SK-N-SH treated with all-trans-retinoic acid at 6 μM for 48 hours (cell line): ENCODE measurements around the gene SERP2.

Experiments
- ATAC-seq: fragments of 200-7000 bp; cut with Tn5 transposase; 3 replicates; pipeline ENCODE4 v1.9.1; 2020; ENCODE audit warnings: mild to moderate bottlenecking, moderate library complexity
- BACH2 ChIP-seq: fragments of 250-450 bp; sonication (Bioruptor Pico); IDR thresholded peaks from 2 replicates; pipeline ENCODE4 v1.9.0; 2021; ENCODE audit warnings: mild to moderate bottlenecking, borderline replicate concordance
- CSDC2 ChIP-seq: fragments of 250-450 bp; sonication (Bioruptor Pico); IDR thresholded peaks from 2 replicates; pipeline ENCODE4 v1.5.0; 2020; ENCODE audit warnings: mild to moderate bottlenecking, moderate library complexity
- CSRNP3 ChIP-seq: fragments of 250-450 bp; sonication (Bioruptor Pico); IDR thresholded peaks from 2 replicates; pipeline ENCODE4 v1.5.1; 2021; ENCODE audit warnings: mild to moderate bottlenecking, moderate library complexity
- GLIS3 ChIP-seq: fragments of 250-450 bp; sonication (Bioruptor Pico); IDR thresholded peaks from 2 replicates; pipeline ENCODE4 v1.5.0; 2020; ENCODE audit warnings: mild to moderate bottlenecking, moderate library complexity
- ISL1 ChIP-seq: fragments of 250-450 bp; sonication (Bioruptor Pico); IDR thresholded peaks from 2 replicates; pipeline ENCODE4 v2.1.2; 2022; ENCODE audit warnings: mild to moderate bottlenecking, moderate library complexity
- OSR1 ChIP-seq: fragments of 250-450 bp; sonication (Bioruptor Pico); IDR thresholded peaks from 2 replicates; pipeline ENCODE4 v1.8.0; 2022; ENCODE audit warnings: moderate library complexity, mild to moderate bottlenecking, inconsistent platforms
- PATZ1 ChIP-seq: fragments of 250-450 bp; sonication (Bioruptor Pico); IDR thresholded peaks from 2 replicates; pipeline ENCODE4 v1.8.0; 2020; ENCODE audit warnings: mild to moderate bottlenecking, moderate library complexity, borderline replicate concordance
- PPARA ChIP-seq: fragments of 250-450 bp; sonication (Bioruptor Pico); IDR thresholded peaks from 2 replicates; pipeline ENCODE4 v1.5.0; 2020; ENCODE audit warnings: mild to moderate bottlenecking, borderline replicate concordance
- RARB ChIP-seq: fragments of 250-450 bp; sonication (Bioruptor Pico); IDR thresholded peaks from 2 replicates; pipeline ENCODE4 v1.8.0; 2021; ENCODE audit warnings: mild to moderate bottlenecking, moderate library complexity
- TCF4 ChIP-seq: fragments of 250-450 bp; sonication (Bioruptor Pico); IDR thresholded peaks from 2 replicates; pipeline ENCODE4 v1.8.0; 2021; ENCODE audit warnings: mild to moderate bottlenecking, moderate library complexity, borderline replicate concordance
- TSHZ2 ChIP-seq: fragments of 250-450 bp; sonication (Bioruptor Pico); IDR thresholded peaks from 2 replicates; pipeline ENCODE4 v1.5.0; 2020; ENCODE audit warnings: mild to moderate bottlenecking, moderate library complexity
- ZC3H10 ChIP-seq: fragments of 250-450 bp; sonication (Bioruptor Pico); IDR thresholded peaks from 2 replicates; pipeline ENCODE4 v1.5.1; 2021; ENCODE audit warnings: mild to moderate bottlenecking, moderate library complexity
- ZFP3 ChIP-seq: fragments of 250-450 bp; sonication (Bioruptor Pico); IDR thresholded peaks from 2 replicates; pipeline ENCODE4 v1.5.0; 2020; ENCODE audit warnings: mild to moderate bottlenecking, moderate library complexity
- ZFP30 ChIP-seq: fragments of 450-650 bp; formaldehyde crosslinking; IDR thresholded peaks from 2 replicates; pipeline ENCODE4 v1.5.0; 2022; ENCODE audit warnings: mild to moderate bottlenecking, moderate library complexity
- ZNF565 ChIP-seq: fragments of 450-650 bp; formaldehyde crosslinking; conservative IDR thresholded peaks from 2 replicates; pipeline ENCODE4 v1.5.0; 2020; ENCODE audit warnings: low read depth, mild to moderate bottlenecking, moderate library complexity
- ZNF8 ChIP-seq: fragments of 450-650 bp; formaldehyde crosslinking; IDR thresholded peaks from 2 replicates; pipeline ENCODE4 v1.5.0; 2020; ENCODE audit warnings: mild to moderate bottlenecking, moderate library complexity
- TF ChIP-seq, protein P1 (sequence below): fragments of 250-450 bp; sonication (Bioruptor Pico); IDR thresholded peaks from 2 replicates; pipeline ENCODE4 v1.5.1; 2020; ENCODE audit warnings: low read depth, mild to moderate bottlenecking, moderate library complexity

Gene SERP2

GRCh38 chr13:44329909-44330545, 43.6 kb upstream of the SERP2 start:
- no peak for ATAC-seq
- TF ChIP-seq ZC3H10 (CRISPR knock-in tag), result no peak
- no peak for TF ChIP-seq ZFP30
- no peak for TF ChIP-seq PATZ1 (CRISPR knock-in tag)
- TF ChIP-seq, protein P1, sequence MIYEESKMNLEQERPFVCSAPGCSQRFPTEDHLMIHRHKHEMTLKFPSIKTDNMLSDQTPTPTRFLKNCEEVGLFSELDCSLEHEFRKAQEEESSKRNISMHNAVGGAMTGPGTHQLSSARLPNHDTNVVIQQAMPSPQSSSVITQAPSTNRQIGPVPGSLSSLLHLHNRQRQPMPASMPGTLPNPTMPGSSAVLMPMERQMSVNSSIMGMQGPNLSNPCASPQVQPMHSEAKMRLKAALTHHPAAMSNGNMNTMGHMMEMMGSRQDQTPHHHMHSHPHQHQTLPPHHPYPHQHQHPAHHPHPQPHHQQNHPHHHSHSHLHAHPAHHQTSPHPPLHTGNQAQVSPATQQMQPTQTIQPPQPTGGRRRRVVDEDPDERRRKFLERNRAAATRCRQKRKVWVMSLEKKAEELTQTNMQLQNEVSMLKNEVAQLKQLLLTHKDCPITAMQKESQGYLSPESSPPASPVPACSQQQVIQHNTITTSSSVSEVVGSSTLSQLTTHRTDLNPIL (CRISPR knock-in tag), result no peak
- no peak for TF ChIP-seq OSR1 (CRISPR knock-in tag)
- TF ChIP-seq TCF4 (CRISPR knock-in tag), result no peak
- TF ChIP-seq BACH2, result no peak
- no peak for TF ChIP-seq PPARA (CRISPR knock-in tag)
- no peak for TF ChIP-seq CSDC2 (CRISPR knock-in tag)
- TF ChIP-seq ZNF8, result no peak
- no peak for TF ChIP-seq ZFP3 (CRISPR knock-in tag)
- no peak for TF ChIP-seq RARB (CRISPR knock-in tag)
- TF ChIP-seq CSRNP3 (CRISPR knock-in tag), result no peak
- no peak for TF ChIP-seq TSHZ2 (CRISPR knock-in tag)

- ATAC-seq, result peak; percentile 8; the same call in 2 of the 3 replicates
Observed at GRCh38 chr13:44331446-44331845, 42.2 kb upstream of the SERP2 start.

More at GRCh38 chr13:44331446-44331845, 42.2 kb upstream of the SERP2 start:
- no peak for TF ChIP-seq CSDC2 (CRISPR knock-in tag)
- TF ChIP-seq ISL1 (CRISPR knock-in tag), result no peak
- no peak for TF ChIP-seq GLIS3
- TF ChIP-seq ZNF565 (CRISPR knock-in tag), result no peak
- no peak for TF ChIP-seq ZNF8
- TF ChIP-seq PPARA (CRISPR knock-in tag), result no peak
- TF ChIP-seq RARB (CRISPR knock-in tag), result no peak
- TF ChIP-seq TSHZ2 (CRISPR knock-in tag), result no peak
- TF ChIP-seq PATZ1 (CRISPR knock-in tag), result no peak
